ENCODE data around the gene ACADVL. TPM values are rescaled to one million over a fixed set of nuclear protein-coding genes. Genes with fewer than 3 reads are reported as not detected.

ACADVL gene
- polyA plus RNA-seq, 1 experiment: 217 TPM

DNA sequence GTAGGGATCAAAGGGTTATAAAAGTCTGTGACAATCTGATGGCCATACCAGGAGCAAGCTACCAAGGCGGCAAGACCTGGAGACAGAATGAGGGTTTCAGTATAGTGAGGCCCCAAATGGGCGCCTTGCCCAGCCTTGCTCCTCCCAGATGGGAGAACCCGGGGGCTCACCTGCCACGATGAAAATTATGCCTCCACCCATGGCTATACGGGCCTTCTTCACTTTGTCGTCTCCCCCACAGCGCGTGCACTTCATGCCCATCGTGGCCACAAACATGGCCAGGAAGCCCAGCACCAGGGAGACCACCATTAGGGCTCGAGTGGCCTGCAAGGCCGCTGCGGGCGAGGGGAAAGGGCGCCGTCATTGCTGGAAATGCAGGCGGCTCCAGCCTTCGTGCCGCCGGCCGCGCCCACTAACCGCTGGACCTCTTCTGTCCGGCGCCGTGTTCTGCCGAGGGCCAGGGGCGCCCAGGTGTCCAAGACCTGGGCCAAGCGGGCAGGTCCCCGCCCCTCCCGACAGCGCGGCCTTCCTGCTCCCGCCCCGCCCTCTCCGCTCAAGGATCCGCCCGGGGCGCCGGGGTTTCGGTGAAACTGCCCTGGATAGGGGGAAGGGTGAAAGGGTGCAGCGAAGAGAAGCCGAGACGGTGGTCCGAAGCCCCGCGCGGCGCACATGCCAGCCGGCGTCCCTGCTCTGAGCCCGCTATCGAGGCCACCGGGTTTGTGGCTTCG, 41.1 kb downstream of the ACADVL start:
- no peaks in the 10 kb centered on the region; the same call in 1 of the 2 replicates for H3K9me3 ChIP-seq (ENCODE audit: control insufficient read depth, insufficient read depth, low read length)
- CTCF ChIA-PET: no interaction called here
- POLR2A ChIA-PET: no interaction called here
- no peak for DNase-seq (ENCODE audit: low read depth, low spot score)
- no peak overlapping the region for H3K27ac ChIP-seq (ENCODE audit: low read depth, low read length)
- H3K27me3 ChIP-seq (ENCODE audit: control insufficient read depth, insufficient read depth, low read length): peaks cover 8% of the 10 kb centered on the region
- TF ChIP-seq, protein P1, sequence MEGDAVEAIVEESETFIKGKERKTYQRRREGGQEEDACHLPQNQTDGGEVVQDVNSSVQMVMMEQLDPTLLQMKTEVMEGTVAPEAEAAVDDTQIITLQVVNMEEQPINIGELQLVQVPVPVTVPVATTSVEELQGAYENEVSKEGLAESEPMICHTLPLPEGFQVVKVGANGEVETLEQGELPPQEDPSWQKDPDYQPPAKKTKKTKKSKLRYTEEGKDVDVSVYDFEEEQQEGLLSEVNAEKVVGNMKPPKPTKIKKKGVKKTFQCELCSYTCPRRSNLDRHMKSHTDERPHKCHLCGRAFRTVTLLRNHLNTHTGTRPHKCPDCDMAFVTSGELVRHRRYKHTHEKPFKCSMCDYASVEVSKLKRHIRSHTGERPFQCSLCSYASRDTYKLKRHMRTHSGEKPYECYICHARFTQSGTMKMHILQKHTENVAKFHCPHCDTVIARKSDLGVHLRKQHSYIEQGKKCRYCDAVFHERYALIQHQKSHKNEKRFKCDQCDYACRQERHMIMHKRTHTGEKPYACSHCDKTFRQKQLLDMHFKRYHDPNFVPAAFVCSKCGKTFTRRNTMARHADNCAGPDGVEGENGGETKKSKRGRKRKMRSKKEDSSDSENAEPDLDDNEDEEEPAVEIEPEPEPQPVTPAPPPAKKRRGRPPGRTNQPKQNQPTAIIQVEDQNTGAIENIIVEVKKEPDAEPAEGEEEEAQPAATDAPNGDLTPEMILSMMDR (IDR thresholded peaks at IDR 0.05; ENCODE audit: low read depth, low read length): no peak
- peak overlapping the region; percentile 40; the same call in 1 of the 2 replicates for H3K4me3 ChIP-seq (ENCODE audit: low read depth, low read length)

DNA sequence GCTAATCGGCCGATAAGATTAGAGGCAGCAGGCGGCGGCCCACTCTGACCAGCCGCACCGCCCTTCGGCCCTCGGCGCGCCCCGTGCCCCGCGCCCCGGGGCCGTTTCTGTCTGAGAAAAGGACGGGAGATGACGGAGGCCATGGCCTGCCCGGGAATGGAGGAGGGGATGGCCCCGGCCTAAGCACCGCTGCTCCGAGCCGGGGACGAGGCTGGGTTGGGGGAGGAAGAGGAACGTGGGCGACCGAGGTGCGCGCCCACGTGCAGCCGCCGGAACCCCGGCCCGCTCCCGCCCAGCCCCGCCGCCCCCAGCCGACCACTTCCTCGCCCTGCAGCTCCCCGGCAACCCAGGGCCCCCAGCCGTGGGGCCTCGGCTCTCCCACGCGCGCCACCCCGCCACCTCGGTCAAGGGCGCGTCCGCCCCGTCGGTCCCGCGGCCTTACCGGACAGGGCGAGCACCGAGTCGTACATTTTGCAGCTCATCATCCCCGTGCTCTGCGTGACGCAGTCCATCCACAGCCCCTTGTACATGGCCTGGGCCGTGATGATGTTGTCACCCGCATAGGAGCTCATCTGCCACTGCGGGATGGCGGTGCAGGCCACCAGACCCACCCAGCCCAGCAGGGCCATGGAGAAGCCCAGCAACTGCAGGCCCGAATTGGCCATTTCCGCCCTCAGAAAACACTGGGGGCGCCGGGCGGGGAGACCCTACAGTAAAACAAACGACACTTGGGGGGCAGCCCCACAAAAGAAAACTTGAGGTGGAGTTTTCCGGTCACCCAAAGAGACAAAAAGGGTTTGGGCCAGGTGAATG, 41.8 kb downstream of the ACADVL start:
- H3K27me3 ChIP-seq (ENCODE audit: control insufficient read depth, insufficient read depth, low read length): peaks cover 8% of the 10 kb centered on the region
- H3K9me3 ChIP-seq (ENCODE audit: control insufficient read depth, insufficient read depth, low read length): no peaks in the 10 kb centered on the region; the same call in 1 of the 2 replicates
- peak overlapping the region; percentile 40; the same call in 1 of the 2 replicates for H3K4me3 ChIP-seq (ENCODE audit: low read depth, low read length)
- ChIA-PET POLR2A (interaction anchor here (0.6 to 0.7 kb wide), 2 partner anchors 50 to 213 kb away, joined by 4 to 8 read pairs; no protein-coding TSS in a partner anchor), CTCF (no interaction called here)
- H3K27ac ChIP-seq (ENCODE audit: low read depth, low read length): no peak overlapping the region
- DNase-seq (ENCODE audit: low read depth, low spot score): no peak
- TF ChIP-seq, protein P1 (IDR thresholded peaks at IDR 0.05; ENCODE audit: low read depth, low read length): no peak

DNA sequence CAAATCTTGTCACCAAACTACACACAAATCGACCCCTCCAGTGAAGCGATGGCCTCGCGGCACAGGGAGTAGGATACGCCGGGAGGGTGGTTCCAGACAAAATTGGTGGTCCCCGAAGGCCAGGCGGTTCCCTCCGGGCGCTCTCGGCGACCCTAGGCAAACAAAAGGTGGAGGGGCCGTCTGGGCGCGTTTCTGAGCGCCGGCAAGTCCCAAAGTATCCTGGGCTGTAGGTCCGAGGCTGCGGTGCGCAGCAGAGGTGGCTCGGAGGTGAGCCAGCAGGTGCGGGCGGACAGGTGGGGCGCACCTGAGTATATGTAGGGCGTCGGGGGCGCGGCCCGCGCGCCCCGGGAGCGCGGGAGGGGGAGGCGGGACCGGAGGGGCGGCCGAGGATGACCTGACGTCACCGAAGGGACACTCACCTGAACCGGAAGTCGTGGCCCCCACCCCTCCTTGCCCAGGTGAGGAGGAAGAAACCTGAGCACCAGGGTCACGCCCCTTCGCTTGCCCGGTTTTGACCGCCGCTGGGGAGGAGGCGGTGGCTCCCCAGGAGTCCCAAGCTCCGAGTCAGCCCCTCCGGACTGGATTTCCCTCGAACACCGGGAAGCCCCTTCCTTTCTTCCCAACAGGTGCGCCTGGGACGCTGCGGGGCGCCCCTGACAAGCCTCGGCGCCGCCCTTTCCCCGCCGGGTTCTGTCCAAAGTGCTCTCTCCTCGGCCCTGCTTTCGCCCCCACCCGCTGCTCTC, 42.6 kb downstream of the ACADVL start, which contains the start of gene CLDN7:
Gene CLDN7, minus strand, starts transcription at position 287 of the 743 bp plus-strand sequence. CDS start 435 bp downstream, outside the sequence.
- ChIA-PET POLR2A (interaction anchor here (0.6 to 0.7 kb wide), 2 partner anchors 49 to 212 kb away, joined by 4 to 8 read pairs; no protein-coding TSS in a partner anchor), CTCF (no interaction called here)
- Histone ChIP-seq H3K9me3 (ENCODE audit: control insufficient read depth, insufficient read depth, low read length) (no peaks in the 10 kb centered on the region; the same call in 1 of the 2 replicates), H3K27me3 (ENCODE audit: control insufficient read depth, insufficient read depth, low read length) (peaks cover 8% of the 10 kb centered on the region), H3K4me3 (ENCODE audit: low read depth, low read length) (peak within 1 kb of the TSS; percentile 40; the same call in 1 of the 2 replicates), H3K27ac (ENCODE audit: low read depth, low read length) (no peak within 1 kb of the TSS)
- no peak for DNase-seq (ENCODE audit: low read depth, low spot score)
- TF ChIP-seq, protein P1 (IDR thresholded peaks at IDR 0.05; ENCODE audit: low read depth, low read length): no peak

DNA sequence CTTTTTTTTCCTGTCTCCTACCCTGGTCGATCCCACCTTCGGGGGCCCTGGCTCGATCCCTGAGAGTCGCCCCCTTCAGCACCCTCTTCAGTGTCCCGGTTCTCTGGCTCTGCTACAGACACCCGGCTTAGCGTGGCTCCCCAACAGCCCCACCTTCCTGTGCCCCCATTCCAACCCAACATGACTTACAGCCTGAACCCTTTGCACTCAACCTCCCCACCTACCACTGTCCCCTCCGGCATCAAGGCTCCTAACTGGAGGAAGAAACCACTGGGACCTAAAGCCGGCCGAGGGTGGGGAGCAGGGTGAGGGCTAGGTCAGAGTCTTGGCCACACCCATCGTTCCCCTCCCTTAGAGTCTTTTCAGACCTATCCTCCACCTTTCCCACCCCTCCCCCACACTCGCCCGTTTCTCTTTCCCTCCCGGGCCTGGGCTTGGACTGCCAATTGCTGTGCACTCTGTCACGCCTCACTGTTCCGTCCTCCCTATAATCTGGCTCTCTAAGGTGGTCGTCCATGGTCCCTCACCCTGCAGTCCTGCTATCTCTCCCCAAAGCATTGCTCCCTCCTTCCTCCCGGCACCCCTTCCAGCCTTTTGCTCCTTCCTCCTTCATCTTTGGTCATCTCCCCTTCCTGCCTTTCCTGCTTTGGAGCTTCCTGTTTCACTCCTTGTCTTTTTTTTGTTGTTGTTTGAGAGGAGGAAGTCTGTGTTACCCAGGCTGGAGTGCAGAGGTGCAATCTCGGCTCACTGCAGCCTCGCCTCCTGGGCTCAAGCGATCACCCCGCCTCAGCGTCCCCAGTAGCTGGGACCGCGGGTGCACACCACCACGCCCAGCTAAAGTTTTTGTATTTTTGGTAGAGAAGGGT, 43.4 kb downstream of the ACADVL start:
- Histone ChIP-seq H3K4me3 (ENCODE audit: low read depth, low read length) (no peak overlapping the region), H3K9me3 (ENCODE audit: control insufficient read depth, insufficient read depth, low read length) (no peaks in the 10 kb centered on the region; the same call in 1 of the 2 replicates), H3K27ac (ENCODE audit: low read depth, low read length) (no peak overlapping the region), H3K27me3 (ENCODE audit: control insufficient read depth, insufficient read depth, low read length) (peaks cover 8% of the 10 kb centered on the region)
- CTCF ChIA-PET: no interaction called here
- POLR2A ChIA-PET: no interaction called here
- no peak for DNase-seq (ENCODE audit: low read depth, low spot score)
- TF ChIP-seq, protein P1 (IDR thresholded peaks at IDR 0.05; ENCODE audit: low read depth, low read length): no peak

Data from AG04450 (cell line).